A549 treated with Hydrocortisone at 1 μM for 4 hours (cell line): Measurements from ENCODE around the gene CLDN8. TPM values are rescaled to one million over a fixed set of nuclear protein-coding genes. Genes with fewer than 3 reads are reported as not detected.

ENCODE experiments used
- total RNA-seq: library from RNA; stranded (reverse); fragments of 200-300 nt; extraction: Qiagen RNA extraction; gene quantifications from 5 replicates; pipeline ENCODE4 v1.2.3, GENCODE V29; 2022

The CLDN8 gene
- total RNA-seq = not detected in 5 replicates

DNA sequence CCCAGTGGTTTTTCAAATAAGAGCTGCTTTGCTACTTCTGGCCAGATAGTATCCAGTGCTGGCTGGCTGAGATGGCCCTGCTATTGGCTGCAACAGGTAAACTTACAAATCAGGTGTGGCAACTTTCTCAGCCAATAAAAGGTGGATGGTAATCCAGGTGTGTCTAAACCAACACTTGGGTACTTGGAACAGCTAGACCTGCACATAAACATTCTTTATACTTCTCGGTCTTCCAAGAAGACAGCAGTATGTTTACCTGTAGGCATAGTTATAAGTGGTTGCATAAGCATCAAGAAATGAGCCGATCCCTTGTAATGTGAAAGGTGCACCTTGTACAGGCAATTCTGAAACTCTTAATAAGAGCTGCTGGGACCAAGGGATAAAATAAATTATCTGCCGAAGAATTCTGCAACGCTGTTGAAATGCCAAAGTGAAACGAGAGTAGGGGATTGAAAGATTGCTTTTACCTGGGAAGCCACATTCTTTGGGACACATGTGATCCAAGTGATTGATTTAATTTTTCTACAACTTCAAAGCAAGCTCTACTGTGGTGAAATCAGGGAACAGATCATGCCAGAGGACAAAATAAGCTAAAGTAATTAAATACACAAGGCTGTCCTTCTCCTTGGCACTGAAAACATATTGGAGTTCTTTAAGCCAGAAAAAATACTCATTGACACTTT is at the start of gene CLDN8:
TSS of gene CLDN8 (minus strand) at position 57 of the 683 bp plus-strand sequence. CDS start 172 bp downstream, outside the sequence.

DNA sequence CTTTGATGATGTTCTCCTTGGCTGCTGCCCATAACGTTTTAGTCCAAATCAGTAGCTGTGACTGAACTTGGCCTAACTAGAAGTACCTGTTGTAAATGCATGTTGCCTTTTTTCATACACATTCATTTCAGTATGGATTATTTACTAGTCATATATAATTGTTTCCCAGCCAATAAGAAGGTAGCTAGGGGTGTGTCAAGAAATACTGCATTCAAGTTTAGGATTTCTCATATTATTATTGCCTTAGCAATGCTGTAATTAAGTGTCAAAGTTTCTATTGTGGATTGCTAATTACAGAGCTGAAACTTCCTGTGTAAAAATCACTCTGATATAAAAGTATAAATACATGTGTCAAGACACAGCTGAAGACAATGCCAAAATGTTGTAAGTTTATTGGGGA is 49.2 kb downstream of the CLDN8 start, which contains the start of gene CLDN17:
TSS of gene CLDN17 (minus strand) at position 101 of the 400 bp plus-strand sequence. CDS start 188 bp downstream, outside the sequence.

Other genes with a start within 250 kb of the CLDN8 start
- gene CLDN17, start 49.3 kb downstream of the CLDN8 start, total RNA-seq = not detected in 5 replicates
- not detected in 5 replicates for gene KRTAP24-1, start 66.9 kb upstream of the CLDN8 start, total RNA-seq
- gene KRTAP25-1, start 73.4 kb upstream of the CLDN8 start, total RNA-seq = not detected in 5 replicates
- not detected in 5 replicates for gene KRTAP26-1, start 104.2 kb upstream of the CLDN8 start, total RNA-seq
- not detected in 5 replicates for gene KRTAP27-1, start 121.6 kb upstream of the CLDN8 start, total RNA-seq
- gene KRTAP23-1, start 132.5 kb upstream of the CLDN8 start, total RNA-seq = not detected in 5 replicates
- not detected in 5 replicates for gene KRTAP13-2, start 156.2 kb upstream of the CLDN8 start, total RNA-seq
- not detected in 5 replicates for gene KRTAP13-1, start 179.9 kb upstream of the CLDN8 start, total RNA-seq
- not detected in 5 replicates for gene KRTAP13-3, start 209.8 kb upstream of the CLDN8 start, total RNA-seq
- not detected in 5 replicates for gene KRTAP13-4, start 214.1 kb upstream of the CLDN8 start, total RNA-seq
- not detected in 5 replicates for gene KRTAP15-1, start 224.2 kb upstream of the CLDN8 start, total RNA-seq